ENCODE measurements around the gene NUP88. TPM values are rescaled to one million over a fixed set of nuclear protein-coding genes. Genes with fewer than 3 reads are reported as not detected.
A peak's percentile ranks its signal among the peaks of the same experiment; 100 is the strongest.

NUP88 gene
- total and polyA plus RNA-seq, 4 experiments from 2014 or later: 91.0 to 142 (median 101) TPM

DNA sequence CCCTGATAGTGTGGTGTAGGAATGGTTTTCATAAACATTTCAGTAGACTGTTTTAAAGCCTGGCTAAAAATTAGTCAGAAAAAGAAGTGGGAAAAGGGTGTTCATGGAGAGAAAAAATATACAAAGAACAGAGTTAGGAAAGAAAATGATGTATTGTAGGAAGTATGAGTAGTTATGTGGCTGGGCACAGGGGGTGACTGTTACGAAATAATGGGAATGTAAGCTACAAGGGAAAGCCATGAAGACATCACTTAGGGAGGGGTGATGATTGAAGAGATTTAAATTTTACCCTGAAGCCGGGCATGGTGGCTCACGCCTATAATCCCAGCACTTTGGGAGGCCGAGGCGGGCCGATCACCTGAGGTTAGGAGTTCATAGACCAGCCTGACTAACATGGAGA lies 55.3 kb downstream of the NUP88 start:
- no peak overlapping the region for H3K4me3 Mint-ChIP-seq
- H3K27ac Mint-ChIP-seq: peak overlapping the region in 2 of 7 donors; percentile 42 to 54
- intact Hi-C loops (cut with micrococcal nuclease): no loop called here
- no peak for DNase-seq
- POLR2A ChIA-PET (ENCODE audit: partially characterized antibody): no interaction called here
- no peak overlapping the region for H3K27ac ChIP-seq (ENCODE audit: low read depth, low read length)
- H3K36me3 Mint-ChIP-seq: peaks cover 50 to 71% of the 10 kb centered on the region in 2 donors
- H3K9me3 ChIP-seq (ENCODE audit: control insufficient read depth in 1 of 2, low read length in 2 of 2): no peaks in the 10 kb centered on the region
- CTCF ChIA-PET (ENCODE audit: partially characterized antibody): no interaction called here
- H3K4me3 ChIP-seq (ENCODE audit: low read length in 2 of 2): no peak overlapping the region
- no peaks in the 10 kb centered on the region for H3K4me1 ChIP-seq (ENCODE audit: insufficient read depth, low read length)
- peaks cover 42% of the 10 kb centered on the region for H3K36me3 ChIP-seq (ENCODE audit: insufficient read depth, low read length)
- H3K9me3 Mint-ChIP-seq: no peaks in the 10 kb centered on the region
- H3K27me3 ChIP-seq (ENCODE audit: insufficient read depth, low read length): no peaks in the 10 kb centered on the region
- no peaks in the 10 kb centered on the region for H3K27me3 Mint-ChIP-seq
- peaks cover 0 to 3% (median 0%) of the 10 kb centered on the region in 4 donors for H3K4me1 Mint-ChIP-seq

DNA sequence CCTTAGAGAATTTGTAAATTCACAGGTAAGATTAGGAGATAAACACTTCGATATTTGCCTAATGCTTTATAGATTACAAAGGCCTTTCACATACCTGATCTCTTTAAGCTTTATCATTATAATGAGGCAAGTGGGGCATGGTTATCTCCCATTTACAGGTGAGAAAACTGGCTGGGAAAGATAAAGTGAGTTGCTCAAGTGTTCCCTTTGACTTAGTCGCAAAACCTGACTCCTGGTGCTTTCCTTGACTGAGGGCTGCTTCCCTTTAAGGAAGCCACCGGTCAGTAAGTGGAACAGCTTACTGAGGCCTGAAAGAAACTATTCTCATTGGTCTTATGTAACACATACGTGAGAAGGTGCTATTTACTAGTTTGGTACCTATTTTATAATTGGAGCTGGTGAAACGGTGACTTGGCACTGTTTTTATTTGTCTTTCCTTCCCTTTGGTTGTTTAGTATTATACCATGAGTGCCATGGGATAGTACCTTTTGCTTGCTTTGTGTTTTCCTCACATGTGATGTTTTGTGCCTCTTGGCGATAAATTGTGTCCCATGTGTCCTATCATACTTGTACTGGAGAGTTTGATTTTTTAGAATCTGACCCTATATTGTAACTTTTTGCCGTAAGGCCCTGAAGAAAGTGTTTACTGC lies 57.2 kb downstream of the NUP88 start:
- intact Hi-C loops (cut with micrococcal nuclease): no loop called here
- Mint-ChIP-seq H3K4me3 (no peak overlapping the region), H3K27me3 (no peaks in the 10 kb centered on the region), H3K27ac (peak overlapping the region in 2 of 7 donors; percentile 35 to 48), H3K4me1 (peaks cover 0 to 3% (median 0%) of the 10 kb centered on the region in 4 donors), H3K36me3 (peaks cover 49 to 63% of the 10 kb centered on the region in 2 donors), H3K9me3 (no peaks in the 10 kb centered on the region)
- ChIA-PET CTCF (ENCODE audit: partially characterized antibody) (no interaction called here), POLR2A (ENCODE audit: partially characterized antibody) (no interaction called here)
- Histone ChIP-seq H3K36me3 (ENCODE audit: insufficient read depth, low read length) (peaks cover 40% of the 10 kb centered on the region), H3K27me3 (ENCODE audit: insufficient read depth, low read length) (no peaks in the 10 kb centered on the region), H3K4me3 (ENCODE audit: low read length in 2 of 2) (no peak overlapping the region), H3K4me1 (ENCODE audit: insufficient read depth, low read length) (no peaks in the 10 kb centered on the region), H3K9me3 (ENCODE audit: control insufficient read depth in 1 of 2, low read length in 2 of 2) (no peaks in the 10 kb centered on the region), H3K27ac (ENCODE audit: low read depth, low read length) (no peak overlapping the region)
- DNase-seq: no peak

DNA sequence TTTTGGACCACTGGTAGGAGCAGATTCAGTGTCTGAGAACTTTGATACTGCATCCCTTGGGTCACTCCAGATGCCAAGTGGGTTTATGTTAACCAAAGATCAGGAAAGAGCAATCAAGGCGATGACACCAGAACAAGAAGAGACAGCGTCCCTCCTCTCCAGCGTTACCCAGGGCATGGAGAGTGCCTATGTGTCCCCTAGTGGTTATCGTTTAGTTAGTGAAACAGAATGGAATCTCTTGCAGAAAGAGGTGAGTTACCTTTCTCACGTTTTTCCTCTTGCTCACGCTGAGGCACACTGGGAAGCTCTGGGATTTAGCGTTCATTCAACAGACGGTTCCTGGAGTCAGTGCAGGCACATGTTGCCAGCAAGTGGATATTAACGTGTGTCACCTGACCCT lies 58.0 kb downstream of the NUP88 start:
- no peak for DNase-seq
- no peak overlapping the region for H3K27ac ChIP-seq (ENCODE audit: low read depth, low read length)
- H3K4me3 ChIP-seq (ENCODE audit: low read length in 2 of 2): no peak overlapping the region
- peaks cover 40% of the 10 kb centered on the region for H3K36me3 ChIP-seq (ENCODE audit: insufficient read depth, low read length)
- CTCF ChIA-PET (ENCODE audit: partially characterized antibody): no interaction called here
- no peaks in the 10 kb centered on the region for H3K9me3 Mint-ChIP-seq
- H3K27me3 ChIP-seq (ENCODE audit: insufficient read depth, low read length): no peaks in the 10 kb centered on the region
- intact Hi-C loops (cut with micrococcal nuclease): no loop called here
- H3K27me3 Mint-ChIP-seq: no peaks in the 10 kb centered on the region
- H3K4me3 Mint-ChIP-seq: no peak overlapping the region
- POLR2A ChIA-PET (ENCODE audit: partially characterized antibody): no interaction called here
- H3K27ac Mint-ChIP-seq: peak overlapping the region in 1 of 7 donors; percentile 60
- peaks cover 49 to 65% of the 10 kb centered on the region in 2 donors for H3K36me3 Mint-ChIP-seq
- no peaks in the 10 kb centered on the region for H3K9me3 ChIP-seq (ENCODE audit: control insufficient read depth in 1 of 2, low read length in 2 of 2)
- H3K4me1 ChIP-seq (ENCODE audit: insufficient read depth, low read length): no peaks in the 10 kb centered on the region
- H3K4me1 Mint-ChIP-seq: peaks cover 0 to 3% (median 0%) of the 10 kb centered on the region in 4 donors

DNA sequence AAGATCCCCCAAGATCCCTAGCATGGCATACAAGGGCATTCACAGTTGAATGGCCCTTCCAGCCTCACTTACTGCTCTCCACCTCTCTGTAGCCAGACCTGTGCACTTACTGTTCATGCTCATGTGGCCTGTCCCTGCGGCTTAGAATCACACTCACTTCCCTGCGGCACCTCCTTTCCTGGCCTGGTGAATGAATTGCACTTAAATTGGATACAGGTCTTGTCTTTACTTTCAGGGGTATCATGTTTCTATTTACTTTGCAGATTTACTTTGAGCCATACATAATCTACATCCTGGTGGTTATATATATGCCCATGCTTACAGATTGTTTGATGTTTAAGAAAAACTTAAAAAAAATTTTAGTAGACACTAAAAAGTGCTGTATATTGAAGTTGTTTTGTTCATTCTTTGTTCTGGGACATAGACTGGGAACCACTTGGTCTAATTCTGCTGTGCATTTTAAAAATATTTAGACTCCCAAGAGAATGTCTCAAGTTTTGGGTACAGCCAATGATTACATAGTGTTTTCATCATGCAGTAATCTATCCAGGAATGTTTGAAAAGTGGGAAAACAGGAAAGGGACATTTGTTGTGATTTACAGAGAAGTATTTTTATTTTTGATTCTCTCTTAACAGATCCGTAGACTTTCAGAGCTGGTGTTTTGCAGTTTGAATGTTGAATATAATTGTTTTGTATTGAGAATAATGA lies 63.9 kb downstream of the NUP88 start:
- Mint-ChIP-seq H3K36me3 (peaks cover 39 to 68% of the 10 kb centered on the region in 2 donors), H3K27ac (peak overlapping the region in 3 of 7 donors; percentile 41 to 65 (median 48)), H3K4me3 (no peak overlapping the region), H3K9me3 (no peaks in the 10 kb centered on the region), H3K4me1 (no peaks in the 10 kb centered on the region), H3K27me3 (no peaks in the 10 kb centered on the region)
- ChIA-PET CTCF (ENCODE audit: partially characterized antibody) (no interaction called here), POLR2A (ENCODE audit: partially characterized antibody) (no interaction called here)
- H3K36me3 ChIP-seq (ENCODE audit: insufficient read depth, low read length): peaks cover 40% of the 10 kb centered on the region
- H3K27me3 ChIP-seq (ENCODE audit: insufficient read depth, low read length): no peaks in the 10 kb centered on the region
- H3K27ac ChIP-seq (ENCODE audit: low read depth, low read length): no peak overlapping the region
- no peaks in the 10 kb centered on the region for H3K4me1 ChIP-seq (ENCODE audit: insufficient read depth, low read length)
- DNase-seq: no peak
- H3K9me3 ChIP-seq (ENCODE audit: control insufficient read depth in 1 of 2, low read length in 2 of 2): no peaks in the 10 kb centered on the region
- H3K4me3 ChIP-seq (ENCODE audit: low read length in 2 of 2): no peak overlapping the region
- intact Hi-C loops (cut with micrococcal nuclease): no loop called here

DNA sequence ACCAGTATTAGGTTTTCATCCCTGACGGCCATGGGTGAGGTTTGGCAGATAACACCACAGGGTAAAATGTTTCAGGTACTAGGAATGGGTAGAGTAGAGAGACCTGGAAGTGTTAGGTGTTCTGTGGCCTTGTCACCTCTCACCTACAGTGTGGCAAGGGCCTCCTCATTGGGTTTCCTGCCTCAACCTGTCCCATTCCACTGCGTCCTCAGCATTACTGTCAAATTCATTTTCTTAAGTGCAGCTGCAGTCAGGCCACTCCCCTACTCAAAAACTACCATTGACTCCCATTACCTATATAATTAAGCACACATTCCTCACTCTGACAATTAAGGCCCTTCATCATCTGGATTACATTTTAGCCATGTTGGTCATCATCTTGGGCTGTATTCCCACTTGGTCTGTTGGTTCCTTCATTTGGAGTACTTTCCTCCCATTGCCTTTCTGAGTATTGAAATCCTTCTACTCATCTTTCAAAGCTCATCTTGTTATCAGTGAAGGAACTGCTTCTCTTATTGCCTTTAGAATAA lies 64.5 kb downstream of the NUP88 start:
- Mint-ChIP-seq H3K9me3 (no peaks in the 10 kb centered on the region), H3K4me1 (no peaks in the 10 kb centered on the region), H3K27ac (peak overlapping the region in 2 of 7 donors; percentile 41 to 65), H3K36me3 (peaks cover 41 to 68% of the 10 kb centered on the region in 2 donors), H3K4me3 (no peak overlapping the region), H3K27me3 (no peaks in the 10 kb centered on the region)
- CTCF ChIA-PET (ENCODE audit: partially characterized antibody): no interaction called here
- Histone ChIP-seq H3K4me1 (ENCODE audit: insufficient read depth, low read length) (no peaks in the 10 kb centered on the region), H3K4me3 (ENCODE audit: low read length in 2 of 2) (no peak overlapping the region), H3K27me3 (ENCODE audit: insufficient read depth, low read length) (no peaks in the 10 kb centered on the region), H3K36me3 (ENCODE audit: insufficient read depth, low read length) (peaks cover 43% of the 10 kb centered on the region), H3K9me3 (ENCODE audit: control insufficient read depth in 1 of 2, low read length in 2 of 2) (no peaks in the 10 kb centered on the region), H3K27ac (ENCODE audit: low read depth, low read length) (no peak overlapping the region)
- POLR2A ChIA-PET (ENCODE audit: partially characterized antibody): no interaction called here
- intact Hi-C loops (cut with micrococcal nuclease): no loop called here
- DNase-seq: no peak

DNA sequence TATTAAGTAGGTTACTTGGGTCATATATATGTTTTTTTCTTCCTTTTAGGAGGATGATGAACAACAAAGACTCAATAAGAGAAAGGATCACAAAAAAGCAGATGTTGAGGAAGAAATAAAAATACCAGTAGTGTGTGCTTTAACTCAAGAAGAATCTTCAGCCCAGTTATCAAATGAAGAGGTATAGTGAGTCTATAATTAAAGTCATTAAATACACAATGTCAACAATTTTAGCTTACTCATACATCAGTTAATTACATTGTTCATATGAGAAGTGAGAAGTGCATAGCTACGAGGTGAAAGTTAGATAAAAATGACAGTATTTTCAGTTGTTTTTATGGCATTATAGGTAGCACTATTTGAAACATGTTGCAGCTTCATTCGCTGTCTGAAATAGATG lies 65.2 kb downstream of the NUP88 start:
- no peaks in the 10 kb centered on the region for H3K27me3 Mint-ChIP-seq
- peaks cover 43% of the 10 kb centered on the region for H3K36me3 ChIP-seq (ENCODE audit: insufficient read depth, low read length)
- H3K4me1 ChIP-seq (ENCODE audit: insufficient read depth, low read length): no peaks in the 10 kb centered on the region
- peaks cover 41 to 68% of the 10 kb centered on the region in 2 donors for H3K36me3 Mint-ChIP-seq
- DNase-seq: no peak
- CTCF ChIA-PET (ENCODE audit: partially characterized antibody): no interaction called here
- intact Hi-C loops (cut with micrococcal nuclease): no loop called here
- H3K27me3 ChIP-seq (ENCODE audit: insufficient read depth, low read length): no peaks in the 10 kb centered on the region
- POLR2A ChIA-PET (ENCODE audit: partially characterized antibody): no interaction called here
- no peaks in the 10 kb centered on the region for H3K9me3 ChIP-seq (ENCODE audit: control insufficient read depth in 1 of 2, low read length in 2 of 2)
- H3K4me3 Mint-ChIP-seq: no peak overlapping the region
- no peaks in the 10 kb centered on the region for H3K9me3 Mint-ChIP-seq
- no peak overlapping the region for H3K27ac Mint-ChIP-seq
- H3K27ac ChIP-seq (ENCODE audit: low read depth, low read length): no peak overlapping the region
- H3K4me1 Mint-ChIP-seq: peaks cover 0 to under 1% (median 0%) of the 10 kb centered on the region in 4 donors
- H3K4me3 ChIP-seq (ENCODE audit: low read length in 2 of 2): no peak overlapping the region

DNA sequence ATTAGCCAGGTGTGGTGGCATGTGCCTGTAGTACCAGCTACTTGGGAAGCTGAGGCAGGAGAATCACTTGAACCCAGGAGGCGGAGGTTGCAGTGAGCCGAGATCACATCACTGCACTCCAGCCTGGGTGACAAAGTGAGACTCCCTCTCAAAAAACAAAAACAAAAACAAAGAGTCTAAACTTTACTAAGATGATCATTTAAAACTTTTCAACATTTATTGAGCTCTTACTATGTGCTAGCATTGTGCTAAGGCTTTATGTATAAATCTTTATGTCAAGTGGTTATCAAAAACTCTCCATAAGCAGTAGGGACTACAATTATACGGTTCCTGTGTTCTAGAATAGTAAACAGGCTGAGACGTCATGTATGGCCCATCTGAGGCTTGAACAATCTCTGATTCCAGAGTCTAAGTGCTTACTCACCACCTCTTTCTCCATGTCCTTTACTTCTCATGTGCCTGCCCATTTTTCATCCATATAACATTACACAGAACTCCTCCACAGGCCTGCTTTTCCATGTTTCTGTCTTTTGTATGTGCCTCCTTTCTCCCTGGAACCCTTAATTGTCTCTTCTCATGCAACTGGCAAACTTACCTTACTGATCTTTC lies 66.7 kb downstream of the NUP88 start:
- intact Hi-C loops (cut with micrococcal nuclease): no loop called here
- H3K36me3 ChIP-seq (ENCODE audit: insufficient read depth, low read length): peaks cover 37% of the 10 kb centered on the region
- POLR2A ChIA-PET (ENCODE audit: partially characterized antibody): no interaction called here

More for the DNA sequence above, 66.7 kb downstream of the NUP88 start:
- Histone ChIP-seq H3K9me3 (ENCODE audit: control insufficient read depth in 1 of 2, low read length in 2 of 2) (no peaks in the 10 kb centered on the region), H3K4me3 (ENCODE audit: low read length in 2 of 2) (no peak overlapping the region), H3K27ac (ENCODE audit: low read depth, low read length) (no peak overlapping the region), H3K27me3 (ENCODE audit: insufficient read depth, low read length) (no peaks in the 10 kb centered on the region), H3K4me1 (ENCODE audit: insufficient read depth, low read length) (no peaks in the 10 kb centered on the region)
- Mint-ChIP-seq H3K27me3 (no peaks in the 10 kb centered on the region), H3K9me3 (no peaks in the 10 kb centered on the region), H3K27ac (peak overlapping the region in 4 of 7 donors; percentile 0 to 82 (median 46)), H3K36me3 (peaks cover 48 to 73% of the 10 kb centered on the region in 2 donors), H3K4me1 (peaks cover 0 to 4% (median 0%) of the 10 kb centered on the region in 4 donors), H3K4me3 (no peak overlapping the region)
- DNase-seq: no peak
- CTCF ChIA-PET (ENCODE audit: partially characterized antibody): interaction anchor here (1.2 kb wide), 1 partner anchor 10 kb away, joined by 3 read pairs; no protein-coding TSS in a partner anchor

All from CD4-positive, alpha-beta memory T cell (primary cell).